Measurements from ENCODE around the gene MRPL3. TPM values are rescaled to one million over a fixed set of nuclear protein-coding genes. Genes with fewer than 3 reads are reported as not detected.

Gene MRPL3
- total and polyA plus RNA-seq, 2 donors (not counting 1 experiment from before 2014, with no cell fraction given) = 18.5 to 50.1 TPM

DNA sequence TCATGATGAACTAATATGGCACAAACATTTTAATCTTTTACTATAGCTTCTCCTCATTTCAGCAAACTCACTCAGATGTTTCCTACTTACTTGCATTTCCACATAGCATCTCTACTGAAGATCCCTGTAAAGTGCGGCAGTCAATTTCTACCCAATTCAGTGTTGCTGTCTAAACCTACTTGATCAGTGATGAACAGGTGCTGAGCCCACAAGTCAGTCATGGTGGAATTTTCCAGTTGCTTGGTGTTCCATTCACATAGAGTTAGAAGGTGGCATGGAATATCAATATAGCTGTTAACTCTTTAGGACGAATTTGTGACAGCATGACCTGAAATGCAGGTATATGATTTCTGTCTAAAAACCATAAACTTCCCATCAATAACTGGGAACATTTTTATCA lies 22.7 kb downstream of the MRPL3 start:
- Mint-ChIP-seq H3K9me3 (ENCODE audit: insufficient read depth) (no peaks in the 10 kb centered on the region), H3K27me3 (no peaks in the 10 kb centered on the region), H3K4me3 (no peak overlapping the region), H3K4me1 (peaks cover 9% of the 10 kb centered on the region), H3K27ac (no peak overlapping the region)
- H3K4me2 ChIP-seq (replicated peaks; ENCODE audit: low read depth, low read length, poor library complexity, severe bottlenecking) = no peak overlapping the region
- H2AFZ ChIP-seq (ENCODE audit: insufficient read depth, low read depth, low read length, poor library complexity, severe bottlenecking) = no peak overlapping the region
- H3K27me3 ChIP-seq (replicated peaks in 1 of 4; ENCODE audit: control extremely low read depth in 1 of 4, control insufficient read depth in 3 of 4, insufficient read depth in 4 of 4, low read length in 3 of 4) = no peaks in the 10 kb centered on the region
- ATAC-seq (ENCODE audit: low read depth) (no peak), DNase-seq (no peak)
- intact Hi-C loops (cut with micrococcal nuclease) = no loop called here
- no peak overlapping the region for H3K9ac ChIP-seq (ENCODE audit: low read length)
- no peak overlapping the region for H3K4me3 ChIP-seq (ENCODE audit: control extremely low read depth in 1 of 5, extremely low read depth in 1 of 5, insufficient read depth in 1 of 5, low read depth in 2 of 5, low read length in 4 of 5)
- peaks cover 5% of the 10 kb centered on the region for H3K79me2 ChIP-seq (ENCODE audit: control insufficient read depth, insufficient read depth, low read length)
- no peaks in the 10 kb centered on the region for H3K9me3 ChIP-seq (ENCODE audit: control extremely low read depth in 1 of 3, control insufficient read depth in 2 of 3, insufficient read depth in 1 of 3, low read length in 2 of 3)
- POLR2A ChIA-PET = no interaction called here
- CTCF ChIA-PET = interaction anchor here (1.6 kb wide), 1 partner anchor 15 kb away, joined by 3 read pairs; no protein-coding TSS in a partner anchor
- peaks cover 4% of the 10 kb centered on the region for H4K20me1 ChIP-seq (ENCODE audit: control insufficient read depth, insufficient read depth, low read length, poor library complexity, severe bottlenecking)
- TF ChIP-seq, protein P1, sequence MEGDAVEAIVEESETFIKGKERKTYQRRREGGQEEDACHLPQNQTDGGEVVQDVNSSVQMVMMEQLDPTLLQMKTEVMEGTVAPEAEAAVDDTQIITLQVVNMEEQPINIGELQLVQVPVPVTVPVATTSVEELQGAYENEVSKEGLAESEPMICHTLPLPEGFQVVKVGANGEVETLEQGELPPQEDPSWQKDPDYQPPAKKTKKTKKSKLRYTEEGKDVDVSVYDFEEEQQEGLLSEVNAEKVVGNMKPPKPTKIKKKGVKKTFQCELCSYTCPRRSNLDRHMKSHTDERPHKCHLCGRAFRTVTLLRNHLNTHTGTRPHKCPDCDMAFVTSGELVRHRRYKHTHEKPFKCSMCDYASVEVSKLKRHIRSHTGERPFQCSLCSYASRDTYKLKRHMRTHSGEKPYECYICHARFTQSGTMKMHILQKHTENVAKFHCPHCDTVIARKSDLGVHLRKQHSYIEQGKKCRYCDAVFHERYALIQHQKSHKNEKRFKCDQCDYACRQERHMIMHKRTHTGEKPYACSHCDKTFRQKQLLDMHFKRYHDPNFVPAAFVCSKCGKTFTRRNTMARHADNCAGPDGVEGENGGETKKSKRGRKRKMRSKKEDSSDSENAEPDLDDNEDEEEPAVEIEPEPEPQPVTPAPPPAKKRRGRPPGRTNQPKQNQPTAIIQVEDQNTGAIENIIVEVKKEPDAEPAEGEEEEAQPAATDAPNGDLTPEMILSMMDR (IDR thresholded peaks at IDR 0.05) = no peak
- no peak for TF ChIP-seq EZH2 (IDR thresholded peaks at IDR 0.05; ENCODE audit: borderline replicate concordance, insufficient read depth, low read depth, low read length, poor library complexity, severe bottlenecking)
- no CpG with 5 or more reads among the region's 2 CpGs for WGBS (ENCODE audit: insufficient coverage)
- peaks cover 5 to 21% of the 10 kb centered on the region in 2 experiments for H3K36me3 ChIP-seq (replicated peaks in 1 of 2; ENCODE audit: control extremely low read depth in 1 of 2, control insufficient read depth in 1 of 2, extremely low read depth in 1 of 2, insufficient read depth in 2 of 2, low read length in 1 of 2)
- no peak overlapping the region for H3K27ac ChIP-seq (ENCODE audit: low read length in 2 of 2)
- no peaks in the 10 kb centered on the region for H3K4me1 ChIP-seq (ENCODE audit: control insufficient read depth in 2 of 2, insufficient read depth in 2 of 2, low read length in 2 of 2)

DNA sequence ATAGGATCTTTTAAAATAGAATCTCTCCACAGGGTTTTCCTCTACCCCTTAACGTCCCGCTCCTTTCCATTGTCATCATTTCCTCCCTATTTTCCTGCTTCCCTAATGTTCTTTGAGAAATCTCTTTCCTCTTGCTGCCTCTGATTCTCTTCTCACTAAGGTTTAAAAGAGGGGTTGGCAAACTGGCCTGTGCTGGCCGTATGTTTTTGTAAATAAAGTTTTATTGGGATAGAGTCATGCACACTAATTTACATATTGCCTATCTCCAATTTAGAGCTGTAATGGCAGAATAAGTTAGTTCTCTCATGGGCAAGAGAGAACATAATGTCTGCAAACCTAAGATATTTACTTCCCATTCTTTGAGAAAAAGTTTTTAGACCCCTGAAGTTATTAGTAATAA lies 25.0 kb downstream of the MRPL3 start:
- H3K4me3 ChIP-seq (ENCODE audit: control extremely low read depth in 1 of 5, extremely low read depth in 1 of 5, insufficient read depth in 1 of 5, low read depth in 2 of 5, low read length in 4 of 5) = no peak overlapping the region
- no peaks in the 10 kb centered on the region for H3K27me3 Mint-ChIP-seq
- H3K9me3 ChIP-seq (ENCODE audit: control extremely low read depth in 1 of 3, control insufficient read depth in 2 of 3, insufficient read depth in 1 of 3, low read length in 2 of 3) = no peaks in the 10 kb centered on the region
- no peak overlapping the region for H3K4me3 Mint-ChIP-seq
- H2AFZ ChIP-seq (ENCODE audit: insufficient read depth, low read depth, low read length, poor library complexity, severe bottlenecking) = no peak overlapping the region
- peaks cover 8% of the 10 kb centered on the region for H3K4me1 Mint-ChIP-seq
- peaks cover under 1% of the 10 kb centered on the region for H4K20me1 ChIP-seq (ENCODE audit: control insufficient read depth, insufficient read depth, low read length, poor library complexity, severe bottlenecking)
- H3K4me1 ChIP-seq (ENCODE audit: control insufficient read depth in 2 of 2, insufficient read depth in 2 of 2, low read length in 2 of 2) = no peaks in the 10 kb centered on the region
- no CpG with 5 or more reads among the region's 3 CpGs for WGBS (ENCODE audit: insufficient coverage)
- intact Hi-C loops (cut with micrococcal nuclease) = no loop called here
- H3K9me3 Mint-ChIP-seq (ENCODE audit: insufficient read depth) = no peaks in the 10 kb centered on the region
- no peaks in the 10 kb centered on the region for H3K79me2 ChIP-seq (ENCODE audit: control insufficient read depth, insufficient read depth, low read length)
- H3K9ac ChIP-seq (ENCODE audit: low read length) = no peak overlapping the region
- H3K27ac ChIP-seq (ENCODE audit: low read length in 2 of 2) = no peak overlapping the region
- no peak overlapping the region for H3K27ac Mint-ChIP-seq
- ATAC-seq (ENCODE audit: low read depth) (no peak), DNase-seq (no peak)
- CTCF ChIA-PET = no interaction called here
- POLR2A ChIA-PET = no interaction called here
- H3K4me2 ChIP-seq (replicated peaks; ENCODE audit: low read depth, low read length, poor library complexity, severe bottlenecking) = no peak overlapping the region
- no peaks in the 10 kb centered on the region for H3K27me3 ChIP-seq (replicated peaks in 1 of 4; ENCODE audit: control extremely low read depth in 1 of 4, control insufficient read depth in 3 of 4, insufficient read depth in 4 of 4, low read length in 3 of 4)
- TF ChIP-seq EZH2 (IDR thresholded peaks at IDR 0.05; ENCODE audit: borderline replicate concordance, insufficient read depth, low read depth, low read length, poor library complexity, severe bottlenecking) = no peak
- TF ChIP-seq, protein P1 (IDR thresholded peaks at IDR 0.05) = no peak
- peaks cover 7 to 13% of the 10 kb centered on the region in 2 experiments for H3K36me3 ChIP-seq (replicated peaks in 1 of 2; ENCODE audit: control extremely low read depth in 1 of 2, control insufficient read depth in 1 of 2, extremely low read depth in 1 of 2, insufficient read depth in 2 of 2, low read length in 1 of 2)
